ENCODE data around the gene CRHR2. TPM values are rescaled to one million over a fixed set of nuclear protein-coding genes. Genes with fewer than 3 reads are reported as not detected.
A peak's percentile ranks its signal among the peaks of the same experiment; 100 is the strongest.

The CRHR2 gene
- total and polyA plus RNA-seq, 2 of the 13 experiments (the other 11 are each of a cell fraction or from before 2014, with no cell fraction given), result not detected

DNA sequence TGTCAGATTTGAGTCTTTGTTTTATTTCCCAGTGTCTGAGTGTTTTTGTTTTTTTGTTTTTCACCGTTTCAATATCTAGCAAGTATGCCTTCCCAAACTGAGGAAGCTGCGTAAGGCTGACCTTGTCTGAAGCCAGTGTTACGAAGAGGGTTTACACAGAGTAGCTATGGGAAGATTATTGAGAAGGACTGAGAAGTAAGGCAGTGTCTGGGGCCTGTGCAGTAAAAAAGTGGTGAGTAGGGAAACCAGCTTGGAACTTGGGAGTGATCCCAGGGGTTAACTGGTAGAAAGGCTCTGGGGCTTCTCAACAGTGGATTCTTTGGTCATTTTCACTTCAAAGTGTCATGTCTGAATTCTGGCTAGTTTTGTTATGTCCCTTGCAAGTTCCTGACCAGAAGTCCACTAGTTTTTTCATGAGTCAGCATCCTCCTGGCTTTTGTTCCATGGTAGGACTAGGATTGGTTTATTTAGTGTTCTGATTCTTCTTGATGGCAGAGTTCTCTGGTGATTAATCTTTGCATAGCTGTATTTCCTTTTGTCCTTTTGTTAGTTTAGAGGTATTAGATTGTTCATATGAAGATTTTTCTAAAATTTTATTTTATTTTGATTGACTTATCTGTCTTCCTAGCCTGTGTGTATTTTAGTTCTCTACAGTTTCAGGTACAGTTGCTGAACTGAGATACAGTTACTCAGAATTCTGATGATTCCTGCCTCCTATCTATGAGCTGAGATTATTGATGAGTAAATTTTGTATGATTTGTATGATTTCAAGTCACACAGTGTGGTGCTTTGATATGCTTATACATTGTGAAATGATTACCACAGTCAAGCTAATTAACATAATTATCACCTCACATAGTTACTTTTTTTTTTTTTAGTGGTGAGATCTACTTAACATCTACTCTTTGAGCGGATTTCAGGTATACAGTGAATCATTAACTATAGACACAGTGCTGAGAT, 68.6 kb downstream of the CRHR2 start:
- Histone ChIP-seq H3K9me3 (ENCODE audit: low read length) (no peaks in the 10 kb centered on the region), H3K4me2 (ENCODE audit: low read depth, low read length) (no peak overlapping the region), H3K4me1 (ENCODE audit: insufficient read depth, low read length) (0 out of 2 replicates have a peak, but pooled peaks cover 8% of the 10 kb centered on the region), H3K27me3 (ENCODE audit: control insufficient read depth in 1 of 2, insufficient read depth in 2 of 2, low read length in 2 of 2) (no peaks in the 10 kb centered on the region), H3K4me3 (replicated peaks in 1 of 3; ENCODE audit: insufficient read depth in 1 of 3, low read depth in 2 of 3, low read length in 3 of 3) (no peak overlapping the region), H3K36me3 (replicated peaks in 1 of 2; ENCODE audit: control insufficient read depth in 1 of 2, insufficient read depth in 2 of 2, low read length in 2 of 2) (peaks cover 33 to 88% of the 10 kb centered on the region in 2 experiments), H2AFZ (ENCODE audit: low read length) (no peak overlapping the region), H4K20me1 (ENCODE audit: insufficient read depth, low read length) (peaks cover 31% of the 10 kb centered on the region), H3K9ac (ENCODE audit: insufficient read depth, low read depth, low read length) (no peak overlapping the region), H3K79me2 (ENCODE audit: insufficient read depth, low read length) (peaks cover 26% of the 10 kb centered on the region), H3K27ac (ENCODE audit: extremely low read length, insufficient read depth, low read length) (no peak overlapping the region)
- DNase-seq (ENCODE audit: low spot score), result no peak
- intact Hi-C loops (cut with micrococcal nuclease; ENCODE audit: unreplicated experiment), result loop anchor here (1.0 kb wide), 1 partner anchor 9 kb away; no protein-coding TSS in a partner anchor
- no peak for ATAC-seq
- no peak for FAIRE-seq
- in situ Hi-C loops (cut with HindIII; ENCODE audit: extremely low pct_ligation_motif_present, low pct_unique_long_range_greater_than_20kb), result no loop called here
- ChIA-PET CTCF (ENCODE audit: low intra/inter-chr PET ratio, low total read pairs) (no interaction called here), POLR2A (no interaction called here)
- TF ChIP-seq MAFF (IDR thresholded peaks at IDR 0.05; ENCODE audit: low read depth, low read length) (peak; percentile 97), MED8 (CRISPR knock-in tag; IDR thresholded peaks at IDR 0.05; ENCODE audit: insufficient replicate concordance) (no peak), MAFK (conservative IDR thresholded peaks at IDR 0.05 in 1 of 2, IDR thresholded peaks at IDR 0.05 in 1 of 2; ENCODE audit: low read length in 2 of 2) (peak; percentile 98)
- no TSS peak for BruUV-seq (replicated peaks)
- WGBS (ENCODE audit: low lambda C conversion rate), result 96% methylated on average over 4 of the region's 4 CpGs

DNA sequence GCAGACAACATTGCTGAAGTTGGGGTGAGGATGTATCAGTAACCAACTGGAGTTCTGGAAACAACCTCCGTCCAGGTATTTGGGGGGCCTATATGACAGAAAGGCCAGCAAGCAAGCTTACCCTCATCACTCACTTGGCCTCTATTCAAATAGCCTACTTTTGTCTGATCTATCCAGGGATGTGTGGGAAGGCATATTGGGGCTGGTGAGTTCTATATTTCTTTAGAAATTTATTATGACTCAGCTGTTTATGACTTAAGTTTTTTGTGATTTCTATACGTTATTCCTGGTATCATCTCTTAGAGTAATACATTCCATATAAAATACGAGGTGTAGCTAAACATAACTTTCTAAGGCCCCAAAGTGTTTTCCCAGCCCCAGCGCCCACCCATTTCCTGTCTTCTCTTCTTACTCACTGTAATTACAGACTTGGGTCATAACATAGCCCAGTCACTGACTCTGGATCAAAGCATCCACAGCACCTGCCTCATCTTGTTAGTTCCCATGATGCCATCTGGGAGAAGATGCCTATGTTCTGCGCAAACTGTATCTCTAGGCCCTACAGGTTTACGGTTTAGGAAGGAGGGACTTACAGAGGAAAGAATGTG, 69.5 kb downstream of the CRHR2 start:
- peaks cover 26% of the 10 kb centered on the region for H3K79me2 ChIP-seq (ENCODE audit: insufficient read depth, low read length)
- no peak for ATAC-seq
- H3K27me3 ChIP-seq (ENCODE audit: control insufficient read depth in 1 of 2, insufficient read depth in 2 of 2, low read length in 2 of 2), result no peaks in the 10 kb centered on the region
- FAIRE-seq, result no peak
- BruUV-seq (replicated peaks), result no TSS peak
- in situ Hi-C loops (cut with HindIII; ENCODE audit: extremely low pct_ligation_motif_present, low pct_unique_long_range_greater_than_20kb) (no loop called here), intact Hi-C loops (cut with micrococcal nuclease; ENCODE audit: unreplicated experiment) (no loop called here)
- no peak for DNase-seq (ENCODE audit: low spot score)
- H3K4me1 ChIP-seq (ENCODE audit: insufficient read depth, low read length), result 0 out of 2 replicates have a peak, but pooled peaks cover 8% of the 10 kb centered on the region
- no peak overlapping the region for H3K9ac ChIP-seq (ENCODE audit: insufficient read depth, low read depth, low read length)
- POLR2A ChIA-PET, result no interaction called here
- CTCF ChIA-PET (ENCODE audit: low intra/inter-chr PET ratio, low total read pairs), result no interaction called here
- no peak overlapping the region for H3K4me3 ChIP-seq (replicated peaks in 1 of 3; ENCODE audit: insufficient read depth in 1 of 3, low read depth in 2 of 3, low read length in 3 of 3)
- H3K4me2 ChIP-seq (ENCODE audit: low read depth, low read length), result no peak overlapping the region
- no peaks in the 10 kb centered on the region for H3K9me3 ChIP-seq (ENCODE audit: low read length)
- 95% methylated on average over 6 of the region's 6 CpGs for WGBS (ENCODE audit: low lambda C conversion rate)
- H2AFZ ChIP-seq (ENCODE audit: low read length), result no peak overlapping the region
- H3K27ac ChIP-seq (ENCODE audit: extremely low read length, insufficient read depth, low read length), result no peak overlapping the region
- peaks cover 31% of the 10 kb centered on the region for H4K20me1 ChIP-seq (ENCODE audit: insufficient read depth, low read length)
- TF ChIP-seq, protein P1, sequence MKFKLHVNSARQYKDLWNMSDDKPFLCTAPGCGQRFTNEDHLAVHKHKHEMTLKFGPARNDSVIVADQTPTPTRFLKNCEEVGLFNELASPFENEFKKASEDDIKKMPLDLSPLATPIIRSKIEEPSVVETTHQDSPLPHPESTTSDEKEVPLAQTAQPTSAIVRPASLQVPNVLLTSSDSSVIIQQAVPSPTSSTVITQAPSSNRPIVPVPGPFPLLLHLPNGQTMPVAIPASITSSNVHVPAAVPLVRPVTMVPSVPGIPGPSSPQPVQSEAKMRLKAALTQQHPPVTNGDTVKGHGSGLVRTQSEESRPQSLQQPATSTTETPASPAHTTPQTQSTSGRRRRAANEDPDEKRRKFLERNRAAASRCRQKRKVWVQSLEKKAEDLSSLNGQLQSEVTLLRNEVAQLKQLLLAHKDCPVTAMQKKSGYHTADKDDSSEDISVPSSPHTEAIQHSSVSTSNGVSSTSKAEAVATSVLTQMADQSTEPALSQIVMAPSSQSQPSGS (CRISPR knock-in tag; IDR thresholded peaks at IDR 0.05), result no peak
- TF ChIP-seq MAFK (conservative IDR thresholded peaks at IDR 0.05 in 1 of 2, IDR thresholded peaks at IDR 0.05 in 1 of 2; ENCODE audit: low read length in 2 of 2) (peak in 1 of 2 experiments; percentile 32; a peak in 1 of 4 replicates), ETV5 (CRISPR knock-in tag; IDR thresholded peaks at IDR 0.05; ENCODE audit: borderline replicate concordance) (no peak), EED (CRISPR knock-in tag; IDR thresholded peaks at IDR 0.05) (no peak), NFE2L2 (IDR thresholded peaks at IDR 0.05; ENCODE audit: low read length) (0 out of 2 replicates have a peak, but pooled peaks have one; percentile 31)
- H3K36me3 ChIP-seq (replicated peaks in 1 of 2; ENCODE audit: control insufficient read depth in 1 of 2, insufficient read depth in 2 of 2, low read length in 2 of 2), result peaks cover 29 to 87% of the 10 kb centered on the region in 2 experiments
